Astrocyte (in vitro differentiated cells and primary cell): ENCODE results near the gene FAM78B.

Experiments
- EZH2 ChIP-seq: IDR thresholded peaks from 2 replicates; pipeline ENCODE4 v1.6.1; 2012; ENCODE audit warnings: mild to moderate bottlenecking, low read length, inconsistent platforms; ENCODE audit not compliant: insufficient read depth
- TF ChIP-seq, protein P1 (sequence below): IDR thresholded peaks from 2 replicates; pipeline ENCODE4 v1.5.1; 2011; ENCODE audit warnings: low read depth, mild to moderate bottlenecking, inconsistent platforms, low read length, moderate library complexity; ENCODE audit not compliant: insufficient read depth

DNA sequence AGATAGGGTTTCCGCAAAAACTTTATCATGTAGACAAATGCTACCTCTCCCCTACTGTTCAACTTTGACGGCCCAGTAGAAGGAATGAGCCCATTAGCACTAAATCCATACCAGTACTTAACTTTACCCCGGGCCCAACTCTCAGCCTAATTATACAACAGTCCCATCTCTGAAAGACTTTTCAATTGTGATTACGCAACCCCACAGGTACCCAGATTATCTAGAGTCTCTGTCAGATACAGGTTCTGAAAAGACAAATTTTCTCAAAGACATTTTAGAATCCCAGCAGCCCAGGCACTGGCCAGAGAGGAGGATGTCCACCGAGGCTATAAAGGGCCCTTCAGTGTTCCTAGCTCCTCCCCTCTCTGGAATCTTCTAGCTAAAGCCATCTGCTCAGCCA lies 15.0 kb downstream of the FAM78B start:
- TF ChIP-seq, protein P1, sequence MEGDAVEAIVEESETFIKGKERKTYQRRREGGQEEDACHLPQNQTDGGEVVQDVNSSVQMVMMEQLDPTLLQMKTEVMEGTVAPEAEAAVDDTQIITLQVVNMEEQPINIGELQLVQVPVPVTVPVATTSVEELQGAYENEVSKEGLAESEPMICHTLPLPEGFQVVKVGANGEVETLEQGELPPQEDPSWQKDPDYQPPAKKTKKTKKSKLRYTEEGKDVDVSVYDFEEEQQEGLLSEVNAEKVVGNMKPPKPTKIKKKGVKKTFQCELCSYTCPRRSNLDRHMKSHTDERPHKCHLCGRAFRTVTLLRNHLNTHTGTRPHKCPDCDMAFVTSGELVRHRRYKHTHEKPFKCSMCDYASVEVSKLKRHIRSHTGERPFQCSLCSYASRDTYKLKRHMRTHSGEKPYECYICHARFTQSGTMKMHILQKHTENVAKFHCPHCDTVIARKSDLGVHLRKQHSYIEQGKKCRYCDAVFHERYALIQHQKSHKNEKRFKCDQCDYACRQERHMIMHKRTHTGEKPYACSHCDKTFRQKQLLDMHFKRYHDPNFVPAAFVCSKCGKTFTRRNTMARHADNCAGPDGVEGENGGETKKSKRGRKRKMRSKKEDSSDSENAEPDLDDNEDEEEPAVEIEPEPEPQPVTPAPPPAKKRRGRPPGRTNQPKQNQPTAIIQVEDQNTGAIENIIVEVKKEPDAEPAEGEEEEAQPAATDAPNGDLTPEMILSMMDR = no peak
- no peak for TF ChIP-seq EZH2
